ENCODE measurements around the gene ZNF625. TPM values are rescaled to one million over a fixed set of nuclear protein-coding genes. Genes with fewer than 3 reads are reported as not detected.

ZNF625 gene
- polyA plus RNA-seq, 1 experiment = 3.4 TPM

DNA sequence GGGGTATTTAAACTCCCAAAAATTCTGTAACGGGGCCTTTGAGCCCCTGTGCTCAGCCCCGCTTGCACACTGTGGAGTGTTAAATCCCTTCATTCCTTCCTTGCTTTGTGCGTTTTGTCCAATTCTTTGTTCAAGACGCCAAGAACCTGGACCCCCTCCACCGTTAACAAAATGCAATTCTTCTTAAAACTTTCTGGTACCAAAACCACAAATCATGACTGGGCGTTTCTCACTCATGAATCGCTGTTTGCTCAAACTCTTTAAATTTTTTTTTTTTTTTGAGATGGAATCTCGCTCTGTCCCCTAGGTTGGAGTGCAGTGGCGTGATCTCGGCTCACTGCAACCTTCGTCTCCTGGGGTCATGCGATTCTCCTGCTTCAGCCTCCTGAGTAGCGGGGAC is 17.3 kb downstream of the ZNF625 start:
- H3K27ac ChIP-seq (ENCODE audit: low read depth, low read length) = peak overlapping the region; percentile 12
- peaks cover 41% of the 10 kb centered on the region for H3K9me3 ChIP-seq (ENCODE audit: control insufficient read depth, insufficient read depth, low read length)
- POLR2A ChIA-PET = interaction anchor here (1.4 kb wide), 1 partner anchor 18 kb away, joined by 4 read pairs; the partner anchor contains the start of gene ZNF625
- peak overlapping the region; percentile 75 for H3K4me3 ChIP-seq (ENCODE audit: low read depth, low read length)
- TF ChIP-seq, protein P1, sequence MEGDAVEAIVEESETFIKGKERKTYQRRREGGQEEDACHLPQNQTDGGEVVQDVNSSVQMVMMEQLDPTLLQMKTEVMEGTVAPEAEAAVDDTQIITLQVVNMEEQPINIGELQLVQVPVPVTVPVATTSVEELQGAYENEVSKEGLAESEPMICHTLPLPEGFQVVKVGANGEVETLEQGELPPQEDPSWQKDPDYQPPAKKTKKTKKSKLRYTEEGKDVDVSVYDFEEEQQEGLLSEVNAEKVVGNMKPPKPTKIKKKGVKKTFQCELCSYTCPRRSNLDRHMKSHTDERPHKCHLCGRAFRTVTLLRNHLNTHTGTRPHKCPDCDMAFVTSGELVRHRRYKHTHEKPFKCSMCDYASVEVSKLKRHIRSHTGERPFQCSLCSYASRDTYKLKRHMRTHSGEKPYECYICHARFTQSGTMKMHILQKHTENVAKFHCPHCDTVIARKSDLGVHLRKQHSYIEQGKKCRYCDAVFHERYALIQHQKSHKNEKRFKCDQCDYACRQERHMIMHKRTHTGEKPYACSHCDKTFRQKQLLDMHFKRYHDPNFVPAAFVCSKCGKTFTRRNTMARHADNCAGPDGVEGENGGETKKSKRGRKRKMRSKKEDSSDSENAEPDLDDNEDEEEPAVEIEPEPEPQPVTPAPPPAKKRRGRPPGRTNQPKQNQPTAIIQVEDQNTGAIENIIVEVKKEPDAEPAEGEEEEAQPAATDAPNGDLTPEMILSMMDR (IDR thresholded peaks at IDR 0.05; ENCODE audit: low read depth, low read length) = no peak
- DNase-seq (ENCODE audit: low read depth, low spot score) = no peak
- CTCF ChIA-PET = interaction anchor here (2.3 to 2.7 kb wide), 3 partner anchors 49 to 216 kb away, joined by 16 to 33 read pairs (median 26); no protein-coding TSS in a partner anchor
- H3K27me3 ChIP-seq (ENCODE audit: control insufficient read depth, insufficient read depth, low read length) = no peaks in the 10 kb centered on the region

GRCh38 chr19:12137221-12137940 is 19.2 kb downstream of the ZNF625 start:
- TF ChIP-seq, protein P1 (IDR thresholded peaks at IDR 0.05; ENCODE audit: low read depth, low read length) = no peak
- peaks cover 49% of the 10 kb centered on the region for H3K9me3 ChIP-seq (ENCODE audit: control insufficient read depth, insufficient read depth, low read length)
- peak overlapping the region; percentile 11 for H3K27ac ChIP-seq (ENCODE audit: low read depth, low read length)
- DNase-seq (ENCODE audit: low read depth, low spot score) = no peak
- CTCF ChIA-PET = interaction anchor here (0.7 to 1.4 kb wide), 4 partner anchors 46 to 173 kb away, joined by 5 to 8 read pairs (median 7); no protein-coding TSS in a partner anchor
- POLR2A ChIA-PET = interaction anchor here (0.7 kb wide), 2 partner anchors 19 to 654 kb away, joined by 4 to 8 read pairs; partner anchors contain the start of gene JUNB
- H3K27me3 ChIP-seq (ENCODE audit: control insufficient read depth, insufficient read depth, low read length) = no peaks in the 10 kb centered on the region
- H3K4me3 ChIP-seq (ENCODE audit: low read depth, low read length) = no peak overlapping the region

DNA sequence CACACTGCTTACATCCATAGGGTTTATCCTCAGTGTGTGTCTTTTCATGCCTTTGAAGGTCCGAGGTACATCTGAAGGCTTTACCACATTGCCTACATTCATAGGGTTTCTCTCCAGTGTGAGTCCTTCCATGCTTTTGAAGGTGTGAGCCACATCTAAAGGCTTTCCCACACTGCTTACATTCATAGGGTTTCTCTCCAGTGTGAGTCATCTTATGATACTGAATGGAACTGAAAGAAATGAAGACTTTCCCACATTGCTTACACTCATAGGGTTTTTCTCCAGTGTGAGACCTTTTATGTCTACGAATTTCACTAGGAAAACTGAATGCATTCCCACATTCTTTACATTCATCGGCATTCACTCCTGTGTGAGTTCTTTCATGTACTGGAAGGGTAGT is 23.5 kb downstream of the ZNF625 start:
- Histone ChIP-seq H3K27me3 (ENCODE audit: control insufficient read depth, insufficient read depth, low read length) (no peaks in the 10 kb centered on the region), H3K27ac (ENCODE audit: low read depth, low read length) (no peak overlapping the region), H3K9me3 (ENCODE audit: control insufficient read depth, insufficient read depth, low read length) (peaks cover 72% of the 10 kb centered on the region), H3K4me3 (ENCODE audit: low read depth, low read length) (no peak overlapping the region)
- DNase-seq (ENCODE audit: low read depth, low spot score) = no peak
- TF ChIP-seq, protein P1 (IDR thresholded peaks at IDR 0.05; ENCODE audit: low read depth, low read length) = no peak
- CTCF ChIA-PET = no interaction called here
- POLR2A ChIA-PET = no interaction called here

DNA sequence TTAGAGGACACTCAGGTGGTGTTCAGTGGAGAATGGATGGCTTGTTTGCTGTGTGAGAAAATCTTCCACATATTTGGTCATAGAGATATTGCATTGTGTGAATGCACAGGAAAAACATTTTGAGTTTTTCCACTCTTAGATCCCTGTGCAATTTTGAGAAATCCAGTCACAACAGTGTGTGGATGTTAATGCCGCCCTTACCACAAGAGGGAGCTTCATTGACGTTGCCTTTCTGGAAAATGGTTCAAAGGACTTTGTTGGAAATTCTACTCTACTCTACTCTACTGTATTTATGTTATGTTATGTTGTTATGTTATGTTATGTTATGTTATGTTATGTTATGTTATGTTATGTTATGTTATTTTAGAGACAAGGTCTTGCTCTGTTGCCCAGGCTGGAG is 29.8 kb downstream of the ZNF625 start:
- TF ChIP-seq, protein P1 (IDR thresholded peaks at IDR 0.05; ENCODE audit: low read depth, low read length) = peak; percentile 38

More for the DNA sequence above, 29.8 kb downstream of the ZNF625 start:
- Histone ChIP-seq H3K27ac (ENCODE audit: low read depth, low read length) (no peak overlapping the region), H3K27me3 (ENCODE audit: control insufficient read depth, insufficient read depth, low read length) (no peaks in the 10 kb centered on the region), H3K9me3 (ENCODE audit: control insufficient read depth, insufficient read depth, low read length) (peaks cover 35% of the 10 kb centered on the region), H3K4me3 (ENCODE audit: low read depth, low read length) (no peak overlapping the region)
- no peak for DNase-seq (ENCODE audit: low read depth, low spot score)
- ChIA-PET CTCF (interaction anchor here (0.8 to 1.3 kb wide), 3 partner anchors 11 to 20 kb away, joined by 3 to 6 read pairs (median 3); no protein-coding TSS in a partner anchor), POLR2A (no interaction called here)
